Naive thymus-derived CD8-positive, alpha-beta T cell (primary cell): ENCODE measurements around the gene HES7. TPM values are rescaled to one million over a fixed set of nuclear protein-coding genes. Genes with fewer than 3 reads are reported as not detected.
A peak's percentile ranks its signal among the peaks of the same experiment; 100 is the strongest.

Source experiments
- ATAC-seq, 2 donors: fragments of 150-1000 bp; cut with Tn5 transposase in 1 of 2; sonication (Bioruptor Pico), chemical (Tn5 transposase) in 1 of 2; 1 replicate in 1 of 2; 2 replicates in 1 of 2; pipeline ENCODE4 v1.10.0; 2021; ENCODE audit warnings: mild to moderate bottlenecking in 2 of 2, moderate library complexity in 2 of 2
- POLR2A ChIA-PET: fragments of 350-600 bp; sonication (Branson Sonifier 250); formaldehyde crosslinking; loops from one replicate; lab custom pipeline; 2021; ENCODE audit warnings: antibody characterized with exemption; lab: Charles Lee
- DNase-seq, 10 donors: peaks; one replicate each; pipeline versions ENCODE4 v3.0.0 to v3.0.0-alpha.2; 2020 to 2022
- H3K27ac Mint-ChIP-seq, 10 donors: one replicate each; pipeline ENCODE4 v1.8.0; 2020 to 2022; ENCODE audit warnings: mild to moderate bottlenecking in 10 of 10, mixed read lengths in 10 of 10, moderate library complexity in 4 of 10, inconsistent platforms in 1 of 10
- H3K27me3 Mint-ChIP-seq, 5 donors: one replicate each; pipeline ENCODE4 v1.8.0; 2021 to 2022; ENCODE audit warnings: mixed read lengths in 5 of 5
- H3K36me3 Mint-ChIP-seq, 3 donors: one replicate each; pipeline ENCODE4 v1.8.0; 2020 to 2022; ENCODE audit warnings: mixed read lengths in 3 of 3, mild to moderate bottlenecking in 2 of 3, inconsistent platforms in 1 of 3
- H3K4me1 Mint-ChIP-seq, 4 donors: one replicate each; pipeline ENCODE4 v1.8.0; 2021 to 2022; ENCODE audit warnings: mixed read lengths in 4 of 4
- H3K4me3 Mint-ChIP-seq, 10 donors: one replicate each; pipeline ENCODE4 v1.8.0; 2020 to 2022; ENCODE audit warnings: mild to moderate bottlenecking in 10 of 10, mixed read lengths in 10 of 10, moderate library complexity in 6 of 10, inconsistent platforms in 1 of 10
- H3K9me3 Mint-ChIP-seq, 9 donors: one replicate each; pipeline ENCODE4 v1.8.0; 2020 to 2022; ENCODE audit warnings: mixed read lengths in 9 of 9, mild to moderate bottlenecking in 3 of 9, inconsistent platforms in 1 of 9, moderate library complexity in 1 of 9
- polyA plus RNA-seq, 3 donors: library from polyadenylated mRNA; unstranded; fragments of 300-500 nt; fragmentation: Illumina TruSeq; gene quantifications; one replicate each; pipeline ENCODE4 v1.2.3, GENCODE V29; 2021
- total RNA-seq, 8 experiments: library from RNA in 2 of 8; stranded (reverse) in 2 of 8; gene quantifications; one replicate each; pipeline ENCODE4 v1.2.3 and lab custom pipeline; 2021 to 2026

Gene HES7
- total and polyA plus RNA-seq, 5 experiments from 2014 or later: 0.30 TPM; not detected in 4

GRCh38 chr17:8161289-8162232, 37.7 kb upstream of the HES7 start:
- Mint-ChIP-seq H3K36me3 (peaks cover 3 to 33% (median 14%) of the 10 kb centered on the region in 3 donors), H3K9me3 (no peaks in the 10 kb centered on the region), H3K4me1 (peaks cover 31 to 65% (median 61%) of the 10 kb centered on the region in 4 donors), H3K4me3 (peak overlapping the region; percentile 85 to 96 (median 89)), H3K27ac (peak overlapping the region in 9 of 10 donors; percentile 89 to 98 (median 95)), H3K27me3 (no peaks in the 10 kb centered on the region)
- DNase-seq (peak in 4 of 10 donors; percentile 19 to 38 (median 30)), ATAC-seq (peak in 1 of 2 donors; percentile 3)
- POLR2A ChIA-PET: interaction anchor here (0.8 to 41.9 kb wide), 14 partner anchors 8 to 86 kb away, joined by 3 to 1171 read pairs (median 4); partner anchors contain the start of genes BORCS6, CTC1, HES7 and PER1

- peaks cover 3 to 33% (median 14%) of the 10 kb centered on the region in 3 donors for H3K36me3 Mint-ChIP-seq
- ATAC-seq (no peak), DNase-seq (no peak)
- H3K4me1 Mint-ChIP-seq: peaks cover 31 to 65% (median 59%) of the 10 kb centered on the region in 4 donors
- H3K9me3 Mint-ChIP-seq: no peaks in the 10 kb centered on the region
- H3K4me3 Mint-ChIP-seq: peak overlapping the region; percentile 85 to 96 (median 89)
- H3K27ac Mint-ChIP-seq: peak overlapping the region in 9 of 10 donors; percentile 89 to 98 (median 95)
- POLR2A ChIA-PET: interaction anchor here (0.8 to 41.9 kb wide), 15 partner anchors 9 to 135 kb away, joined by 3 to 1171 read pairs (median 5); partner anchors contain the start of genes BORCS6, CTC1, HES7 and PER1
- H3K27me3 Mint-ChIP-seq: no peaks in the 10 kb centered on the region
Observed at GRCh38 chr17:8160741-8161221, 36.9 kb upstream of the HES7 start.

GRCh38 chr17:8160224-8160577, 36.3 kb upstream of the HES7 start:
- ATAC-seq (no peak), DNase-seq (no peak)
- peaks cover 31 to 62% (median 61%) of the 10 kb centered on the region in 4 donors for H3K4me1 Mint-ChIP-seq
- POLR2A ChIA-PET: interaction anchor here (0.8 to 41.9 kb wide), 11 partner anchors 8 to 135 kb away, joined by 3 to 1171 read pairs (median 5); partner anchors contain the start of genes BORCS6, HES7, PER1 and SLC25A35
- H3K36me3 Mint-ChIP-seq: peaks cover 3 to 33% (median 14%) of the 10 kb centered on the region in 3 donors
- no peaks in the 10 kb centered on the region for H3K27me3 Mint-ChIP-seq
- peak overlapping the region in 9 of 10 donors; percentile 77 to 98 (median 95) for H3K27ac Mint-ChIP-seq
- peak overlapping the region; percentile 49 to 96 (median 88) for H3K4me3 Mint-ChIP-seq
- no peaks in the 10 kb centered on the region for H3K9me3 Mint-ChIP-seq

DNA sequence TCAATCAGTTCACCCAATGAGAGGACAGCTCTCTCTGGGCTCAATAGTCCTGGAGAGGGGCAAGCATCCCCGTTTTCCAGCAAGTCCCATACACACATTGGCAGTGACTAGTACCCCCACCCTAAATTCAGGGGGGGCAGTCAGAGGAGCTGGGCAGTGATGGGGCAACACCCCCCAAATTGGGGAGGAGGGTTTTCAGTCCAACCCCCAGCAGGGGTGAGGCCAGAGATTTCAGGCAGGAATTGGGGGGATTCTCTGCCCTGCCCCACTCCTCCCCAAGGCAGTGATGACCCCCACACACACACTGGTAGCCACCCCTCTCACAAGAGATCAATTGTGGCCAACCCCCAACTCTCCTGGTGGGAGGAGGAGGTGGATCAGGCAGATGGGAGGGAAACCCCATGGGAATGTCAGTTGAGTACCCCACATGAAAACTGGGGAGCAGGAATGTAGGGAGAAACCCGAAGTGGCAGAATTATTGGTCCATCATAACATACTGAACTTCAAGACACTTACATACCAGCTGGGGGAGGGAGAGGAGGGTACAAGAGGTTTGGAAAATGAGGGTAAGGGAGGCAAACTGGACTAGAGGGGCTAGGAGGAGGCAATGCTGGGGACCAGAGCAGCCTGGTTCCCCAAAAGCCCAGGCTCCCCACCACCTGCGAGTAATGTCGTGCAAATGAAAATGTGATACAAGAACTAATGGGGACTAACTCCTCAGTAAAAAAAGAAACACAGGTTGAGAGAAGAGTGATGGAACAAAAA, 35.7 kb upstream of the HES7 start:
- no peaks in the 10 kb centered on the region for H3K9me3 Mint-ChIP-seq
- peak overlapping the region in 9 of 10 donors; percentile 77 to 98 (median 95) for H3K27ac Mint-ChIP-seq
- H3K4me1 Mint-ChIP-seq: peaks cover 32 to 61% (median 58%) of the 10 kb centered on the region in 4 donors
- POLR2A ChIA-PET: interaction anchor here (1.0 to 41.9 kb wide), 9 partner anchors 8 to 136 kb away, joined by 3 to 1171 read pairs (median 14); partner anchors contain the start of genes BORCS6, HES7, SLC25A35 and TMEM107
- DNase-seq: peak in 1 of 10 donors; percentile 3
- no peak for ATAC-seq
- peaks cover 3 to 33% (median 14%) of the 10 kb centered on the region in 3 donors for H3K36me3 Mint-ChIP-seq
- H3K4me3 Mint-ChIP-seq: peak overlapping the region; percentile 34 to 86 (median 70)
- no peaks in the 10 kb centered on the region for H3K27me3 Mint-ChIP-seq

- H3K27ac Mint-ChIP-seq: peak overlapping the region in 8 of 10 donors; percentile 85 to 98 (median 94)
- peaks cover 3 to 36% (median 14%) of the 10 kb centered on the region in 3 donors for H3K36me3 Mint-ChIP-seq
- H3K4me1 Mint-ChIP-seq: peaks cover 32 to 61% (median 56%) of the 10 kb centered on the region in 4 donors
- POLR2A ChIA-PET: interaction anchor here (0.6 to 41.9 kb wide), 8 partner anchors 9 to 678 kb away, joined by 4 to 1171 read pairs (median 24); partner anchors contain the start of genes ALOXE3, BORCS6, SLC35G6 and TMEM107
- H3K4me3 Mint-ChIP-seq: peak overlapping the region in 9 of 10 donors; percentile 49 to 87 (median 68)
- H3K9me3 Mint-ChIP-seq: peaks cover 0 to 2% (median 0%) of the 10 kb centered on the region in 9 donors
- DNase-seq (no peak), ATAC-seq (no peak)
- H3K27me3 Mint-ChIP-seq: no peaks in the 10 kb centered on the region
Observed at GRCh38 chr17:8159032-8159400, 35.1 kb upstream of the HES7 start.

- no peaks in the 10 kb centered on the region for H3K27me3 Mint-ChIP-seq
- H3K4me3 Mint-ChIP-seq: peak overlapping the region; percentile 20 to 87 (median 66)
- H3K36me3 Mint-ChIP-seq: peaks cover 3 to 39% (median 14%) of the 10 kb centered on the region in 3 donors
- POLR2A ChIA-PET: interaction anchor here (0.6 to 41.9 kb wide), 8 partner anchors 10 to 677 kb away, joined by 4 to 1171 read pairs (median 24); partner anchors contain the start of genes ALOXE3, BORCS6, SLC35G6 and TMEM107
- DNase-seq: peak; percentile 73 to 93 (median 84)
- no peak for ATAC-seq
- peaks cover 33 to 61% (median 53%) of the 10 kb centered on the region in 4 donors for H3K4me1 Mint-ChIP-seq
- H3K27ac Mint-ChIP-seq: peak overlapping the region in 7 of 10 donors; percentile 85 to 97 (median 94)
- H3K9me3 Mint-ChIP-seq: peaks cover 0 to 3% (median 0%) of the 10 kb centered on the region in 9 donors
Observed at GRCh38 chr17:8158267-8159031, 34.5 kb upstream of the HES7 start.

DNA sequence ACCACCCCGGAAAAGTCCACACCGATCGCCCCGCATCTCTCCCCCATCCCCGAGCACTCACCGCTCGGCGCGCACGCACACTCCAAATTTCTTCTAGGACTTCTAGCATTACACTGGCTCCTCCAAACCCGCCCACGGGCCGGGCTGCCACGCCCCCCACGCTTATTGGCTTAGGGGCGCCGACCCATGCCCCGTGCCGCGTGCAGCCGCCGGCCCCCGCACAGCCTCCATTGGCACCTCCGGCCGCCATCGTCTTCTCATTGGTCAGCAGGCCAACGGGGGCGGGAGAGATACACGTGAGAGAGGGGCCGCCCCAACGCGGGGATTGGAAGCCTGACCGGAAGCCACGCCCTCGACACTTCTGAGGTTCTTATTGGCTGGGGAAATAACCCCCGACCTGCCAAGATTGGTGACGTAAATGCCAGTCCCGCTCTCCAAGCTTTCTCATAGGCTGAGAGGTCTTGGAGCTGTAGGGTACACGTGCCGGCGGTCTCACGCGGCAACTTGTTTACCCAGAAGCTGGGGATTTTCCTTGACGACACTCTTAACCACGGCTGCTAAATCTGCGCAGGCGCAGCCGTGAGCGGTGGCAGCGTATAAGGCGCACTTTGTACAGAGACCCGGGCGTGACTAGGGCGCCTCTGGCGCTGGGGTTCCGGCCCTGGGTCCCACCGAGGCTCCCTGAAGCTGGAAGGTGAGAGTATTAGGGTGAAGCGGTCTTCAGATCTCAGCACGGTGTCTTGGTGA, 32.5 kb upstream of the HES7 start:
- peaks cover 31 to 70% (median 54%) of the 10 kb centered on the region in 4 donors for H3K4me1 Mint-ChIP-seq
- H3K36me3 Mint-ChIP-seq: peaks cover 3 to 50% (median 11%) of the 10 kb centered on the region in 3 donors
- ATAC-seq: peak; percentile 67 to 71
- POLR2A ChIA-PET: interaction anchor here (0.5 to 41.9 kb wide), 25 partner anchors 8 to 595 kb away, joined by 3 to 1171 read pairs (median 6); partner anchors contain the start of genes ALOXE3, BORCS6, CTC1 and FXR2
- peaks cover 0 to 5% (median 0%) of the 10 kb centered on the region in 9 donors for H3K9me3 Mint-ChIP-seq
- no peak overlapping the region for H3K27ac Mint-ChIP-seq
- DNase-seq: peak; percentile 97 to 100 (median 100)
- no peak overlapping the region for H3K4me3 Mint-ChIP-seq
- peaks cover 0 to 2% (median 0%) of the 10 kb centered on the region in 5 donors for H3K27me3 Mint-ChIP-seq

- Mint-ChIP-seq H3K27me3 (peaks cover 0 to 2% (median 0%) of the 10 kb centered on the region in 5 donors), H3K4me3 (no peak overlapping the region), H3K27ac (no peak overlapping the region), H3K4me1 (peaks cover 26 to 68% (median 53%) of the 10 kb centered on the region in 4 donors), H3K9me3 (peaks cover 0 to 6% (median 0%) of the 10 kb centered on the region in 9 donors), H3K36me3 (peaks cover 3 to 46% (median 8%) of the 10 kb centered on the region in 3 donors)
- DNase-seq (no peak), ATAC-seq (no peak)
- POLR2A ChIA-PET: interaction anchor here (0.5 to 41.9 kb wide), 23 partner anchors 8 to 469 kb away, joined by 3 to 1171 read pairs (median 6); partner anchors contain the start of genes ALOXE3, BORCS6, CTC1 and HES7
Observed at GRCh38 chr17:8155996-8156245, 32.0 kb upstream of the HES7 start.

GRCh38 chr17:8155231-8155995, 31.5 kb upstream of the HES7 start:
- no peak overlapping the region for H3K27ac Mint-ChIP-seq
- no peak overlapping the region for H3K4me3 Mint-ChIP-seq
- peaks cover 3 to 44% (median 6%) of the 10 kb centered on the region in 3 donors for H3K36me3 Mint-ChIP-seq
- peaks cover 21 to 67% (median 52%) of the 10 kb centered on the region in 4 donors for H3K4me1 Mint-ChIP-seq
- POLR2A ChIA-PET: interaction anchor here (0.5 to 41.9 kb wide), 21 partner anchors 8 to 469 kb away, joined by 3 to 1171 read pairs (median 6); partner anchors contain the start of genes ALOXE3, BORCS6, CTC1 and HES7
- peaks cover 0 to 2% (median 0%) of the 10 kb centered on the region in 5 donors for H3K27me3 Mint-ChIP-seq
- DNase-seq (peak in 6 of 10 donors; percentile 11 to 80 (median 68)), ATAC-seq (no peak)
- H3K9me3 Mint-ChIP-seq: peaks cover 0 to 6% (median 0%) of the 10 kb centered on the region in 9 donors
